Fibroblast of lung (primary cell): ENCODE measurements around the gene YPEL3. TPM values are rescaled to one million over a fixed set of nuclear protein-coding genes. Genes with fewer than 3 reads are reported as not detected.
A peak's percentile ranks its signal among the peaks of the same experiment; 100 is the strongest.

Experiments used
- DNase-seq, 2 donors: peaks; one replicate each; pipeline versions ENCODE4 v3.0.0 to v3.0.0-alpha.2; 2010; ENCODE audit warnings: low read depth in 2 of 2
- H2AFZ ChIP-seq: 2 replicates; pipeline ENCODE4 v1.5.1; 2012; ENCODE audit warnings: low read length, control low read depth, inconsistent platforms
- H3K27ac ChIP-seq: 2 replicates; pipeline ENCODE4 v1.5.1; 2011; ENCODE audit warnings: low read length, control low read depth; ENCODE audit not compliant: insufficient read depth
- H3K27me3 ChIP-seq: 2 replicates; pipeline ENCODE4 v1.5.1; 2011; ENCODE audit warnings: mild to moderate bottlenecking, low read length; ENCODE audit not compliant: control insufficient read depth, insufficient read depth
- H3K36me3 ChIP-seq: 2 replicates; pipeline ENCODE4 v1.5.1; 2011; ENCODE audit warnings: low read length; ENCODE audit not compliant: control insufficient read depth, insufficient read depth
- H3K4me1 ChIP-seq: 2 replicates; pipeline ENCODE4 v1.5.1; 2011; ENCODE audit warnings: low read length; ENCODE audit not compliant: control insufficient read depth, insufficient read depth; ENCODE audit errors: extremely low read depth
- H3K4me2 ChIP-seq: 2 replicates; pipeline ENCODE4 v1.5.1; 2011; ENCODE audit warnings: low read length, control low read depth; ENCODE audit not compliant: insufficient read depth; ENCODE audit errors: extremely low read depth
- H3K4me3 ChIP-seq, 4 experiments: fragments of 200-600 bp in 1 of 4; sonication (generic) in 1 of 4; replicated peaks in 1 of 4; 2 replicates each; pipeline ENCODE4 v1.5.1; 2011 to 2016; ENCODE audit warnings: low read length in 4 of 4, low read depth in 3 of 4, mild to moderate bottlenecking in 3 of 4, control low read depth in 2 of 4, inconsistent platforms in 1 of 4, mixed read lengths in 1 of 4; ENCODE audit not compliant: insufficient read depth in 1 of 4; ENCODE audit errors: control extremely low read depth in 1 of 4
- H3K79me2 ChIP-seq: 2 replicates; pipeline ENCODE4 v1.5.1; 2012; ENCODE audit warnings: mild to moderate bottlenecking, low read length, inconsistent platforms; ENCODE audit not compliant: control insufficient read depth, insufficient read depth
- H3K9ac ChIP-seq: 2 replicates; pipeline ENCODE4 v1.5.1; 2011; ENCODE audit warnings: mild to moderate bottlenecking, low read length, control low read depth; ENCODE audit not compliant: insufficient read depth
- H3K9me3 ChIP-seq: 2 replicates; pipeline ENCODE4 v1.5.1; 2012; ENCODE audit warnings: low read depth, low read length; ENCODE audit not compliant: control insufficient read depth, insufficient read depth
- H4K20me1 ChIP-seq: 2 replicates; pipeline ENCODE4 v1.5.1; 2011; ENCODE audit warnings: low read length; ENCODE audit not compliant: control insufficient read depth, insufficient read depth; ENCODE audit errors: extremely low read depth
- CTCF ChIP-seq, 2 donors: IDR thresholded peaks in 1 of 2; conservative IDR thresholded peaks in 1 of 2; 1 replicate in 1 of 2; 2 replicates in 1 of 2; pipeline ENCODE4 v1.5.1; 2011 to 2012; ENCODE audit warnings: low read length in 2 of 2, control low read depth in 1 of 2, inconsistent platforms in 1 of 2, low read depth in 1 of 2, mild to moderate bottlenecking in 1 of 2
- EZH2 ChIP-seq: IDR thresholded peaks from 2 replicates; pipeline ENCODE4 v1.5.1; 2012; ENCODE audit warnings: low read length, control low read depth, mild to moderate bottlenecking; ENCODE audit errors: missing control alignments
- polyA plus RNA-seq, 2 donors: library from polyadenylated mRNA; depleted of rRNA in 1 of 2; stranded (reverse) in 1 of 2; unstranded in 1 of 2; fragments of >200 nt; gene quantifications; 2 replicates each; pipeline ENCODE4 v1.2.1, GENCODE V29; 2011 to 2012; ENCODE audit warnings: missing spikeins in 1 of 2
- total RNA-seq: library from RNA; depleted of rRNA; stranded (reverse); fragments of >200 nt; gene quantifications from 2 replicates; pipeline ENCODE4 v1.2.1, GENCODE V29; 2014

Gene YPEL3
- total and polyA plus RNA-seq, 2 donors (not counting 1 experiment from before 2014, with no cell fraction given) = 16.0 to 21.4 TPM

- H3K9me3 ChIP-seq = no peaks in the 10 kb centered on the region
- peak; percentile 87 to 88 for DNase-seq
- H4K20me1 ChIP-seq = no peaks in the 10 kb centered on the region
- peak overlapping the region; percentile 53 to 88 (median 68) for H3K4me3 ChIP-seq
- H2AFZ ChIP-seq = peak overlapping the region; percentile 80
- peak overlapping the region; percentile 71 for H3K9ac ChIP-seq
- no peak for TF ChIP-seq EZH2
- no peak for TF ChIP-seq CTCF (conservative IDR thresholded peaks at IDR 0.05 in 1 of 2, IDR thresholded peaks at IDR 0.05 in 1 of 2; ENCODE audit: low read depth in 1 of 2, low read length in 2 of 2)
- peaks cover 3% of the 10 kb centered on the region for H3K79me2 ChIP-seq
- peak overlapping the region; percentile 80 for H3K4me2 ChIP-seq
- H3K36me3 ChIP-seq = peaks cover 2% of the 10 kb centered on the region
- peaks cover 5% of the 10 kb centered on the region for H3K4me1 ChIP-seq
- H3K27me3 ChIP-seq = no peaks in the 10 kb centered on the region
- H3K27ac ChIP-seq = peak overlapping the region; percentile 64
Measured at GRCh38 chr16:30052671-30053372, 43.2 kb downstream of the YPEL3 start.

GRCh38 chr16:30051518-30051917, 44.5 kb downstream of the YPEL3 start:
- Histone ChIP-seq H3K36me3 (peaks cover 2% of the 10 kb centered on the region), H3K9ac (no peak overlapping the region), H2AFZ (no peak overlapping the region), H3K27me3 (no peaks in the 10 kb centered on the region), H3K27ac (no peak overlapping the region), H3K9me3 (no peaks in the 10 kb centered on the region), H3K4me3 (no peak overlapping the region), H3K4me2 (no peak overlapping the region), H3K4me1 (peaks cover 5% of the 10 kb centered on the region), H4K20me1 (no peaks in the 10 kb centered on the region), H3K79me2 (peaks cover 3% of the 10 kb centered on the region)
- DNase-seq = peak in 1 of 2 donors; percentile 86
- TF ChIP-seq CTCF (conservative IDR thresholded peaks at IDR 0.05 in 1 of 2, IDR thresholded peaks at IDR 0.05 in 1 of 2; ENCODE audit: low read depth in 1 of 2, low read length in 2 of 2) (no peak), EZH2 (no peak)

- no peak overlapping the region for H3K27ac ChIP-seq
- H2AFZ ChIP-seq = no peak overlapping the region
- H3K79me2 ChIP-seq = peaks cover 3% of the 10 kb centered on the region
- no peak overlapping the region for H3K4me3 ChIP-seq
- H3K27me3 ChIP-seq = no peaks in the 10 kb centered on the region
- no peak for TF ChIP-seq EZH2
- no peak for TF ChIP-seq CTCF (conservative IDR thresholded peaks at IDR 0.05 in 1 of 2, IDR thresholded peaks at IDR 0.05 in 1 of 2; ENCODE audit: low read depth in 1 of 2, low read length in 2 of 2)
- DNase-seq = no peak
- peaks cover 5% of the 10 kb centered on the region for H3K4me1 ChIP-seq
- no peak overlapping the region for H3K4me2 ChIP-seq
- no peaks in the 10 kb centered on the region for H3K36me3 ChIP-seq
- no peaks in the 10 kb centered on the region for H4K20me1 ChIP-seq
- no peaks in the 10 kb centered on the region for H3K9me3 ChIP-seq
- H3K9ac ChIP-seq = no peak overlapping the region
Measured at GRCh38 chr16:30049871-30050270, 46.1 kb downstream of the YPEL3 start.
